Hepatocyte (in vitro differentiated cells): Measurements from ENCODE around the gene CMTR1.

Experiments
- CTCF ChIP-seq: fragments of 200-600 bp; sonication (generic); IDR thresholded peaks from 2 replicates; pipeline ENCODE4 v1.5.1; 2016; ENCODE audit warnings: antibody characterized with exemption, mild to moderate bottlenecking; ENCODE audit not compliant: poor library complexity
- EZH2 ChIP-seq: fragments of 200-600 bp; sonication (generic); IDR thresholded peaks from 2 replicates; pipeline ENCODE4 v1.6.1; 2016; ENCODE audit warnings: antibody characterized with exemption, mild to moderate bottlenecking, borderline replicate concordance
- EZH2phosphoT487 ChIP-seq: fragments of 200-600 bp; sonication (generic); IDR thresholded peaks from one replicate; pipeline ENCODE4 v1.6.1; 2018; ENCODE audit warnings: antibody characterized with exemption, mild to moderate bottlenecking, low read depth, moderate library complexity; ENCODE audit not compliant: unreplicated experiment, severe bottlenecking

GRCh38 chr6:37452522-37452921 lies 19.5 kb downstream of the CMTR1 start:
- TF ChIP-seq CTCF (no peak), EZH2 (no peak), EZH2phosphoT487 (no peak)
